ENCODE results near the gene XPO6.
A peak's percentile ranks its signal among the peaks of the same experiment; 100 is the strongest.

XPO6 gene

GRCh38 chr16:28182183-28182582, 29.6 kb downstream of the XPO6 start:
- no peak for TF ChIP-seq CTCF (conservative IDR thresholded peaks at IDR 0.05; ENCODE audit: control insufficient read depth, insufficient read depth, low read depth, low read length)
- peak; percentile 78 for DNase-seq (ENCODE audit: low read depth)
- no peak overlapping the region for H3K4me3 ChIP-seq (ENCODE audit: control insufficient read depth, low read depth, low read length)

GRCh38 chr16:28181515-28181914, 30.2 kb downstream of the XPO6 start:
- no peak overlapping the region for H3K4me3 ChIP-seq (ENCODE audit: control insufficient read depth, low read depth, low read length)
- TF ChIP-seq CTCF (conservative IDR thresholded peaks at IDR 0.05; ENCODE audit: control insufficient read depth, insufficient read depth, low read depth, low read length): no peak
- peak; percentile 96 for DNase-seq (ENCODE audit: low read depth)

- no peak overlapping the region for H3K4me3 ChIP-seq (ENCODE audit: control insufficient read depth, low read depth, low read length)
- no peak for TF ChIP-seq CTCF (conservative IDR thresholded peaks at IDR 0.05; ENCODE audit: control insufficient read depth, insufficient read depth, low read depth, low read length)
- no peak for DNase-seq (ENCODE audit: low read depth)
Measured at GRCh38 chr16:28180655-28181460, 30.9 kb downstream of the XPO6 start.

GRCh38 chr16:28179354-28179753, 32.4 kb downstream of the XPO6 start:
- DNase-seq (ENCODE audit: low read depth): no peak
- TF ChIP-seq CTCF (conservative IDR thresholded peaks at IDR 0.05; ENCODE audit: control insufficient read depth, insufficient read depth, low read depth, low read length): no peak
- no peak overlapping the region for H3K4me3 ChIP-seq (ENCODE audit: control insufficient read depth, low read depth, low read length)

GRCh38 chr16:28175715-28176114, 36.0 kb downstream of the XPO6 start:
- no peak for TF ChIP-seq CTCF (conservative IDR thresholded peaks at IDR 0.05; ENCODE audit: control insufficient read depth, insufficient read depth, low read depth, low read length)
- H3K4me3 ChIP-seq (ENCODE audit: control insufficient read depth, low read depth, low read length): no peak overlapping the region
- no peak for DNase-seq (ENCODE audit: low read depth)

- no peak for DNase-seq (ENCODE audit: low read depth)
- no peak for TF ChIP-seq CTCF (conservative IDR thresholded peaks at IDR 0.05; ENCODE audit: control insufficient read depth, insufficient read depth, low read depth, low read length)
- no peak overlapping the region for H3K4me3 ChIP-seq (ENCODE audit: control insufficient read depth, low read depth, low read length)
Measured at GRCh38 chr16:28172336-28172735, 39.4 kb downstream of the XPO6 start.
